ENCODE results near the gene ZNF273.

The ZNF273 gene

DNA sequence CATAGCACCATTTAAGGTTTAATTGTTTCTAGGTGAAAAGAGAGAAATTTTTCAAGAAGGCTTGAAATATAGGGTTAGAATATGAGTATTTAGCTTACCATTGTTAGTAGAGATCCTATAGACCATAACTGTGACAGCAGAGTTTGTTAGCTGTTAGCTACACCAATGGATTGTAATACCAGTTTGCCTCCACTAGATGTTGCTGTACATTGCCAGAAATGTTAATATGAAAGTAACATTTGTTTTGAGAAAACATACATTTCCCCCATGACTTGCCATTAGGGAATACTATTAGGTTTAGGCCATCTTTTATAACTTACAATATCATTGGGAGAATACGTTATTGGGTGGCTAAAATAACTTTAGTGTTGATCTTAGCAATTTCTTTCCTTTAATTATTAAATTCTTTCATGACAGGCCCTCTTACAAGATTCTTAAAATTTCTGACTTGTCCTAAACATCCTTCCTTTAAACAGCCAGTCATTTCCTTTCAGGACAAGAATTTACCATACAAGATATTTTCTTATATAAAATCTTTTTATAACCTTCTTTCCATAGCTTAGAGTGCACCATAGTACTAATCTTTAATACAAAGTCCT lies 48.3 kb downstream of the ZNF273 start:
- CTCF ChIA-PET: interaction anchor here (0.6 to 0.9 kb wide), 6 partner anchors 9 to 1133 kb away, joined by 3 to 4 read pairs (median 3); no protein-coding TSS in a partner anchor
- H3K27ac ChIP-seq: no peak overlapping the region
- POLR2A ChIA-PET (ENCODE audit: low non-redundant PET): interaction anchor here (0.5 kb wide), 1 partner anchor 270 kb away, joined by 3 read pairs; no protein-coding TSS in a partner anchor
- peak; percentile 91 for TF ChIP-seq CTCF (conservative IDR thresholded peaks at IDR 0.05; ENCODE audit: low read depth)
- DNase-seq (ENCODE audit: low spot score): peak; percentile 51

GRCh38 chr7:64959072-64959747 lies 56.1 kb downstream of the ZNF273 start:
- H3K27ac ChIP-seq: no peak overlapping the region
- POLR2A ChIA-PET (ENCODE audit: low non-redundant PET): no interaction called here
- TF ChIP-seq CTCF (conservative IDR thresholded peaks at IDR 0.05; ENCODE audit: low read depth): no peak
- CTCF ChIA-PET: no interaction called here
- DNase-seq (ENCODE audit: low spot score): no peak

DNA sequence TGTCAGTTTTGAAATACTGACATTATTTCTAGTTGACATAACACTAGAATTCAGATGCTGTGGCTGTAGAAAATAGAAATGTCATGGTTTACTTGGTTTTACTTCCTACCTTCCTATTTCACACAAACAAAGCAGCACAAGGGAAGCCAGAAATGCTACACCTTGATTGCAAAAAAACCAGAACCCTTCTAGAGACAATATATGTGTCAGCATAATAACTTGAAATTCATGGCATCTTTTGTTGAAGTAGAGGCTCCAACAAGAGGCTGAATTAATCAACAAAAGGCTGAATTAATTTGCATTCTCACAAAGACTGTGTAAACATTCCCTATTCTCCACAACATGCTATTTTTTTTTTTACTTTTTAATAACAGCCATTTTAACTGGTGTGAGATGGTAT lies 62.5 kb downstream of the ZNF273 start:
- ChIA-PET POLR2A (ENCODE audit: low non-redundant PET) (no interaction called here), CTCF (no interaction called here)

DNA sequence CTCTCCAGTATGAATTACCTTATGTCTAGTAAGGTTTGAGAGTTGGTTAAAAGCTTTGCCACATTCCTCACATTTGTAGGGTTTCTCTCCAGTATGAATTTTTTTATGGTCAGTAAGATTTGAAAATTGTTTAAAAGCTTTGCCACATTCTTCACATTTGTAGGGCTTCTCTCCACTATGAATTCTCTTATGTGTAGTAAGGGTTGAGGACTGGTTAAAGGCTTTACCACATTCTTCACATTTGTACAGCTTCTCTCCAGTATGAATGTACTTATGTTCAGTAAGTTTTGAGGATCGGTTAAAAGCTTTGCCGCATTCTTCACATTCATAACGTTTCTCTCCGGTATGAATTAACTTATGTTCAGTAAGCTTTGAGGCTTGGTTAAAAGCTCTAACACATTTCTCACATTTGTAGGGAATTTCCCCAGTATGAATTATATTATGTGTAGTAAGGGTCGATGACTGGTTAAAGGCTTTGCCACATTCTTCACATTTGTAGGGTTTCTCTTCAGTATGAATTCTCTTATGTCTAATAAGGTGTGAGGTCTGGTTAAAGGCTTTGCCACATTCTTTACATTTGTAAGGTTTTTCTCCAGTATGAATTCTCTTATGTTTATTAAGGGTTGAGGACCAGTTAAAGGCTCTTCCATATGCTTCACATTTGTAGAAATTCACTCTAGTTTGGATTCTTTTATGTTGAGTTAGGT lies 75.6 kb downstream of the ZNF273 start:
- CTCF ChIA-PET: interaction anchor here (0.6 kb wide), 1 partner anchor 226 kb away, joined by 3 read pairs; no protein-coding TSS in a partner anchor

More for the DNA sequence above, 62.5 kb downstream of the ZNF273 start:
- DNase-seq (ENCODE audit: low spot score): no peak
- TF ChIP-seq CTCF (conservative IDR thresholded peaks at IDR 0.05; ENCODE audit: low read depth): no peak
- no peak overlapping the region for H3K27ac ChIP-seq

More for the DNA sequence above, 75.6 kb downstream of the ZNF273 start:
- H3K27ac ChIP-seq: no peak overlapping the region
- no peak for TF ChIP-seq CTCF (conservative IDR thresholded peaks at IDR 0.05; ENCODE audit: low read depth)
- DNase-seq (ENCODE audit: low spot score): no peak
- POLR2A ChIA-PET (ENCODE audit: low non-redundant PET): no interaction called here

All from RWPE1 (cell line).